Retinal pigment epithelial cell (primary cell): Measurements from ENCODE around the gene MIDN.
A peak's percentile ranks its signal among the peaks of the same experiment; 100 is the strongest.

Experiments
- DNase-seq: peaks from one replicate; pipeline ENCODE4 v3.0.0-alpha.2; 2010; ENCODE audit warnings: low read depth
- H3K4me3 ChIP-seq: 2 replicates; pipeline ENCODE4 v1.5.1; 2011; ENCODE audit warnings: mild to moderate bottlenecking, low read length, control low read depth, moderate library complexity
- TF ChIP-seq, protein P1 (sequence below): conservative IDR thresholded peaks from 2 replicates; pipeline ENCODE4 v1.5.1; 2011; ENCODE audit warnings: low read depth, low read length, control low read depth, inconsistent platforms

The MIDN gene

DNA sequence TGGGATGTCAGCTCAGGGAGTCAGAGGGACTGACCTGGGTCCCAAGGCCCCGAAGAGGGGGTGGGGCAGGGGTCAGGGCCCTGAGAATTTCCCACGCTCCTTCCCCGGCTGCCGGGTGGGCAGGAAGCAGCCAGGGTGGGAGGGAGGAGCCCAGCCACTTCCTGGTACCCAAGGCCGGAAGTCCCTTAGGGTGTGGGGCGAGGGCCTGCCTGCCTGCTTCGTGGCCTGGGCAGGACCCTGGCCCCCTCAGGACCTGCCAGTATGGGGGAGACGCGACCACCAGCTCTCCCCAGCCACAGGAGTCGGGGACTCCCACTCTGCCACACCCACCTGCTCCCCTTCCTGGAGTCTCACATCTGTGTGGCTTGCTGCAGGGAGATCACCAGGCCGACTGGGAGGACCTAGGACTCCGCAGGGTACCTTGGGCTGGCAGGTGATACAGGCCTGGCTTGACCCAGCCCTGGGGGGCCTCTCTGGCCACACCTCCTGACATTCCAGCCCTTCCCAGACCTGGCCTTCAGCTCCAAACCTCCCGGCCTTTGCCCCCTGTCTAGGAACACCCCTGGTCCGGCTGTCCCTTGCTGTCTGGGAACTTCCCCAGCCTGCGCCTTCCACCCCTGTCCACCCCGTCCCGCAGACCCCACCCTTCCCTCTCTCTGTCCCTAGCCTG is 11.0 kb downstream of the MIDN start:
- TF ChIP-seq, protein P1, sequence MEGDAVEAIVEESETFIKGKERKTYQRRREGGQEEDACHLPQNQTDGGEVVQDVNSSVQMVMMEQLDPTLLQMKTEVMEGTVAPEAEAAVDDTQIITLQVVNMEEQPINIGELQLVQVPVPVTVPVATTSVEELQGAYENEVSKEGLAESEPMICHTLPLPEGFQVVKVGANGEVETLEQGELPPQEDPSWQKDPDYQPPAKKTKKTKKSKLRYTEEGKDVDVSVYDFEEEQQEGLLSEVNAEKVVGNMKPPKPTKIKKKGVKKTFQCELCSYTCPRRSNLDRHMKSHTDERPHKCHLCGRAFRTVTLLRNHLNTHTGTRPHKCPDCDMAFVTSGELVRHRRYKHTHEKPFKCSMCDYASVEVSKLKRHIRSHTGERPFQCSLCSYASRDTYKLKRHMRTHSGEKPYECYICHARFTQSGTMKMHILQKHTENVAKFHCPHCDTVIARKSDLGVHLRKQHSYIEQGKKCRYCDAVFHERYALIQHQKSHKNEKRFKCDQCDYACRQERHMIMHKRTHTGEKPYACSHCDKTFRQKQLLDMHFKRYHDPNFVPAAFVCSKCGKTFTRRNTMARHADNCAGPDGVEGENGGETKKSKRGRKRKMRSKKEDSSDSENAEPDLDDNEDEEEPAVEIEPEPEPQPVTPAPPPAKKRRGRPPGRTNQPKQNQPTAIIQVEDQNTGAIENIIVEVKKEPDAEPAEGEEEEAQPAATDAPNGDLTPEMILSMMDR = no peak
- no peak for DNase-seq
- no peak overlapping the region for H3K4me3 ChIP-seq

DNA sequence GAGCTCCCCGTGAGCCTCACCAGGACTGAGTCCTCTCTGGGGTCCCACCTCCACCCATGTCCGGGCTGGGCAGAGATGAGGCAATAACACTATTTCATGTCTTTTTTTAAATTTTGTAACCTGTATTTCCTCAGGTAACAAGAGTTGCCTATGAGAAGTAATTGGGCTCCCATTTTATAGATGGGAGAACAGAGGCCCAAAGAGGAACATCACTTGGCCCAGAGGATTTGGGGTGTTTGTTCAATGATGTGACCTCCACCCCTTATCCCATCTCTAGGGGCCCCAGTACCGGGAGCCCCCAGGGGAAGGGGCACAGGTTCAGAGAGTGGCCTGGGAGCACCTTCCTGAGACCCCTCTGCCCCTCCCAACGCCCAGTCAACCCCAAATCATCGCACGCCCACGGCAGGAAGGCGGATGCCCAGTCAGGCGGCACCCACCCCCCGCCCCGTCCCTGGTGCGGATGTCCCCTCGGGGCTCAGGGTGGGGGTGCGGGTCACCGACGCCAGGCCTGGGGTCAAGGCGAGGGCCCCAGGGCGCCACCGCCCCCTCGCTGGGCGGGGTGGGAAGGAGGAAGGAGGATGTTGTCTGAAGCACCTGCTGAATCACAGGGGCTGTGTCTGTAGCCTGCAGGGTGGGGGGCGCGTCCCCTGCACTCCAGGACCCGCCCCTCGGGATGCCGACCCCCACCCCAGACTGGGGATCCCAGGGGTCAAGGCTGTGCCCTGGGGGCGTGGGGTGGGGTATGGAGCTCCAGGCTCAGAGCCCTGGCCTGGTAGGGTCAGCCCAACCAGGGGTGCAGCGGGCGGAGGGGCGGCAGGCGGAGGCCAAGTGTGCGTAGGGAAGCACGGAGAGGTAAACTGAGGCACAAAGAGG is 11.7 kb downstream of the MIDN start:
- DNase-seq = no peak
- peak overlapping the region; percentile 30 for H3K4me3 ChIP-seq
- TF ChIP-seq, protein P1 = no peak

DNA sequence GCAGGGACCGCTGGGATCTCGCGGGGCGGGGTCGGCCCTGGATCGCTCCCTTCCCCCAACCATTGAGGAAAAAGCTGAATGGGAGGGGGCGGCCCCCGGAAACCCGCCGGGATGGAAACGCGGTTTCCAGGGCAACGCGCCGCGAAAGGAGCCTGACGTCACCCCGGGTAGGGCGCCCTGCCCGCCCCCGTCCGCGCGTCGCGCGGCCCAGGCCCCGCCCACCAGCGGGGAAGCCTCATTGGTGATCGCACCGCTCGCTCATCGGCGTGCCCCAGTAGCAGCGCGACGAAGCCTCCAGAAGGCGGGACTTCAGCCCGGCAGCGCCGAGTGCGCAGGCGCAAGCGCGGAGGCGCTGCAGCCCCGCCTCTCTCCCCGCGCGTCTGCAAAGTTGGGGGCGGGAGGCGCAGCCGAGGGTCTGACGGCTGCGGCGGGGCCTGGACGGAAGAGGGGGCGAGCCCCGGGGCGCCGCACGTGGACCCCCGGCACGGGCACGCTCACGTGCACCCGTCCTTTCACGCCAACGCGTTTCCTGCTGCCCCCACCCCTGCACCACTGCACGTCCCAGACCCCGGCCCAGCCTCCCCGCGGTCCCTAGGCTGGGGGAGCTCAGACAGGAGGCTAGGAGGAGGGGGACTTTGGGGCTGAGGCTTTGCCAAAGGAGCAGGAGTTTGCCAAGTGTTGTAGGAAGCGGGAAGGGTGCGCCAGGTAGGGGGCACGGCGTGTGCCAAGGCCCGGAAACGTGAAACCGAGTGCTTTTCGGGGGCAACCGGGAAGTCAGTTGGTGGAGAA is 12.6 kb downstream of the MIDN start:
- TF ChIP-seq, protein P1 = no peak
- H3K4me3 ChIP-seq = peak overlapping the region; percentile 60
- DNase-seq = peak; percentile 78

DNA sequence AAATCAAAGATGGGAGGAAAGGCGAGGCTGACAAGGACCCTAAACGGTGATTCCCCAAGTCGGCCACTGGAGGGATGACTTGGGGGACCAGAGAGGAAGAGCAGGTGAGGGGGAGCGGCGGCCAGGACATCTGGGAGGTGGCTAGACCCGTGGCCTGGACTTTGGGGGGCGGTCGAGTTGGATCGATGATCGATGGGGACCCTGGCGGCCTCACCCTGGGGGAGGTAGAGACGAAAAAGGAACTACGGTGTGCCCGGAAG is 13.1 kb downstream of the MIDN start:
- TF ChIP-seq, protein P1 = no peak
- H3K4me3 ChIP-seq = peak overlapping the region; percentile 60
- DNase-seq = no peak

DNA sequence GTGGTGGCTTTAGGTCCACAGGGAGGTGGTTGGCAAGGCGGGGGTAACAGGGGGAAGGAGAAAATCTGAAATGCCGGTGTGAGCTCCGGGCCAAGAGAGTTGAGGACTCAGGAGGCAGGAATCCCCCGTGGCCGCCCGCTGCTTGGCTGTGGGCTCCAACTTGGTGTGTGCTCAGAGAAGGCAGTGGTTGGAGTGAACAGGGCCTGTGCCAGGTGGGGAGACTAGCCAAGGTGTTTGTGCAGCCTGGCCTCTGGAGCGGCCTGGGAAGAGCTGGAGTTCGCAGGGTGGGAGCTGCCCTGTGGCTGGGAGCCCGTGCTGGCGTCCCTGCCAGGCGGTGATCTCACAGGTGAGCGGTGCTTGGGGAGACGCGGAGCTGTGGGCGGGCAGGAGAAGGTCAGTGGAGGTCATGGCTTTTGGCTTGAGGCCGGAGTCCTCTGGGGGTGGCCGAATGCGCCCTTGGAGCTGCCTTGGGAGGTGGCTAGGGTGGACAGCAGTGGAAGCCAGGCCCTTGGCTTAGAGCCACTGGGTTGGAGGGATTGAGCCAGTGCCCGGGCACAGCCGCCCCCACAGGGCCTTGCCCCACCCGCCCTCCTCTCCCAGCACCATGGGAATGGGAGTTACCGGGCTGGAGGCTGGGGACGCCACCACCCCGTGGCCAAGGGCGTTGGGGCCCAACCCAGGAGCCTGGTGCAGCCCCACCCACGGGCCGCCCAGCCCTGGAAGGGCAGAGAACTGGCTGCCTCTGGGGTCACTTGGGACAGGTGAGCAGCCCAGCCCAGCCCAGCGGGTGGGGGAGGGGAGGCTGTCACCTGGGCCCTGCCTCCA is 13.6 kb downstream of the MIDN start:
- TF ChIP-seq, protein P1 = no peak

DNA sequence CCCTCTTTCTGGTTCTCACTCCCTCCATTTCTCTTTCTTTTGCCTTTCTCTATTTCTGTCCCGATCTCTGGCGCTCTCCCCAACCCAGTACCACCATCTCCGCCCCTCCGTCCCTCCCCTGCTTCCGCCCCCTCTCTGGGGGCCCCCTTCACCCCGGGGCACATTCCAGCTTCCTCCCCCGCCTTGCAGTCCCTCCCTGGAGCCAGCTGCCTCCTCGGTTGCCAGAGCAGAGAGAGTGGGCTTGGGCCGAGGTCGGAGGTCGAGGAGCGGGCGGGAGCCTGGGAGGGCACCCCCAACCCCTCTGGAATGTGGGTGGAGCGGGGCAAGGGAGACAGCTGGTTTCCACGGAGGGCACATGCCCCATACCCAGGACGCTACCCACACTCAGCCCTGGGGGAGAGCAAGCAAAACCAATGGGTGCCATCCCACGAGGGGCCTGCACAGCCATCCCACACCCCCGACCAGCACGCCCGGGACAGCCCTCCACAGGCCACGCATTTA is 14.3 kb downstream of the MIDN start:
- TF ChIP-seq, protein P1 = no peak
- no peak for DNase-seq
- H3K4me3 ChIP-seq = peak overlapping the region; percentile 60

More for the DNA sequence above, 13.6 kb downstream of the MIDN start:
- H3K4me3 ChIP-seq = peak overlapping the region; percentile 60
- no peak for DNase-seq
